DMS53 treated with DMSO at 0.1 percent for 48 hours (cell line): ENCODE measurements around the gene GCN1.

ENCODE experiments used
- DNase-seq: peaks from one replicate; lab custom pipeline; 2025; ENCODE audit not compliant: unreplicated experiment; lab: John Stamatoyannopoulos, UW

The GCN1 gene

GRCh38 chr12:120183211-120183631, 11.3 kb downstream of the GCN1 start:
- no peak for DNase-seq

DNA sequence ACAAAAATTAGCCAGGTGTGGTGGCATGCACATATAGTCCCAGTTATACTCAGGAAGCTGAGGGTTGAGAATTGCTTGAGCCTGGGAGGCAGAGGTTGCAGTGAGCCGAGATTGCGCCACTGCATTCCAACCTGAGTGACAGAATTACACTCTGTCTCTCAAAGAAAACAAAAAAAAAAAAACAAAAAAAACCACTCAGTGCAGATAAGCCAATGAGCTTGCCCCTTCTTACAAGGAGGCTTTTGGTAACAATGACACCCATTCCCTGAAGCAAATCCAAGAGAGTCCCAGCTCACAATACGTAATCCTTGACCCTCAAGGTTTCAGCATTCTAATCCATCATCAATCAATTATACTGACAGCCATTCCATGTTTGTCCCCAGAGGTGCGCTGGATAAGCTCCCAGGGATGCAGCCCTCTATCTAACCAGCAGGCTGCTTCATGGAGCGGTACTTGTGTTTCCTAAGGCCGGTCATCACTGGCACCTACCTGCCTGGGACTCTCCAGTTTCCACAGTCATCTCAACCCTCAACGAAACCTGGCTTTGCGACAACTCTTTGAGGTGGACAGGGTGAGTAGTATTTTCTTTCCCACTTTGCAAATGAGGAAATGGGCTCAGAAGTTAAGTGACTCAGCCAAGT, 12.4 kb downstream of the GCN1 start:
- no peak for DNase-seq

- no peak for DNase-seq
Measured at GRCh38 chr12:120180975-120181374, 13.5 kb downstream of the GCN1 start.

DNA sequence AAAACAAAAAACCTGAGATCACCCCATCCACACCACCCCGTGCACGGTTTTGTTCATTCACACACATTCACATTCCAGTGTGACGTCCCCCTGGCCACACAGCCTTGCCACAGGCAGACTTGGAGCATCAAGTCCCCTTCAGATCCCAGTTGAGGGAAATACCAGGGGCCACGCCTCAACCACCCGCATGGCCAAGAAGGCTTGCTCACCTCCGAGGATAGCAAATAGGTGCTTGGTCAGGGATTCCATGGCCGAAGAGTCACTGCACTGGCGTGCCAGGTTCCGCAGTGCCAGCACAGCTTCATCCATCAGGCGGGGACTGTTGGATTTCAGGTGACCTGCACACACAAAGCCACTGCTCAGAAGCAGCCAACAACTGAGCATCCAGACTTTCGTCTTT, 19.0 kb downstream of the GCN1 start:
- no peak for DNase-seq

GRCh38 chr12:120175062-120175461, 19.5 kb downstream of the GCN1 start:
- DNase-seq = no peak

DNA sequence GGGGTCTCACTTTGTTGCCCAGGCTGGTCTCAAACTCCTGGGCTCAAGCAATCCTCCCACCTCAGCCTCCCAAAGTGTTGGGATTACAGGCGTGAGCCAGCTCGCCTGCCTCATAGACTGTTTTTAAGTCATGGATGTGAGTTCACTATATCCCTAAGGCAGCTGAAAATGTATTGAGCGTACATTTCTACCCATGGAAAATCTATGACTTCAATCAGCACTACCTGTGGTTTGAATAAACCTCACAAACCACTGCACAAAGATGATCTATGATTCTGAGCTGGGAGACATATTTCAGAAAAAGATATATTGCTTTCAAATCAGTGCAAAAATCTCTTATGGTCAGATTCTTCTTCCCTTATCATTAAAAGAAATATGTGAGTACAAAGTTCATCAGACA, 22.5 kb downstream of the GCN1 start:
- DNase-seq = no peak

DNA sequence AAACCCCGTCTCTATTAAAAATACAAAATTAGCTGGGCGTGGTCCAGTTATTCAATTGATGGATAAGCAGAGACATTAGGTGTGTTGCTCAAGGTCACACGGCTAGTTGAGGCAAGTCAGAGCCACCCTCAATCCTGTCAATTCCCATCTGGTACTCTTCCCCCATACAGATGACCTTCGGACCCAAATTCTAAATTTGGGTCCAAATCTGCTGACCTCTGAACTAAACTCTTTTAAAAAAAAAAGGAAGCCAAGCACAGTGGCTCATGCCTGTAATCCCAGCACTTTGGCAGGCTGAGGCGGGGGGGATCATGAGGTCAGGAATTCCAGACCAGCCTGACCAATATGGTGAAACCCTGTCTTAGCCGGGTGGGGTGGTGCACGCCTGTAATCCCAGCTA, 23.9 kb downstream of the GCN1 start:
- DNase-seq = no peak

DNA sequence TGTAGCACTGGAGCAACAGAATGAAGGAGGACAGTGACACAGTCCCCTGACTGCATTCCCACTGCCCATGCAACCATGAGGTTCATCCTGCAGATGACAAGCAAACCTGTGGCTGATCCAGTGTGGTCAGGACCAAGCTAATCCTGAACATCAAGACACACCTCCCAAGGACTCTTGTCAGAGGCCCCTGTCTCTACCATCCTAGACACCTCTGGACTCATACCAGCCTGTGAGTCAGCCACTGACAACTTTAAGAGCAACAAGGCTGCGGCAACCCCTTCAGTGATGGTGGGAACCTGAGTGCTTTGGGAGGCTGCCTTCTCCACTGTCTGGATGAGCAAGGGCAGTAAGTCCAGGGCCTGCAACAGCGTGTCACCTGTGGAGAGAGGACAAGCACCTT, 24.6 kb downstream of the GCN1 start:
- no peak for DNase-seq

DNA sequence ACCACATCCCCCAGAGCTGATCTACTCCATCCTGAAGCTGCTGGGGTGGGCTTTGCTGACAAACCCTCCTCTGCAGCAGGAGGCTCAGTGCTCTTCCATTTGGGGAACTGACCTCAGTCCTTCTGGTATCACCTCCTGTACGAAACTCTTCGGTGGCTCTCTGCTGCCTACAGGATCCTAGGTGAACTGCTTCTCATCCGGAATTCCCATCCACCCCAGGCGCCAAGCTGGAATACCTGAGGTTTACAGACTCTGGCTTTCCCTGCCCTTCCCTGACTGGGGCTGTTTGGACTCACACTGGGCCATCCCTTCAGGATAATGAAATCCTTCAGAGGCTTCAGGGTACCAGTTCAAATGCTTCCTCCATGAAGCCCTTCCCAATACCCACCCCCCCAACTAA, 26.2 kb downstream of the GCN1 start:
- no peak for DNase-seq

DNA sequence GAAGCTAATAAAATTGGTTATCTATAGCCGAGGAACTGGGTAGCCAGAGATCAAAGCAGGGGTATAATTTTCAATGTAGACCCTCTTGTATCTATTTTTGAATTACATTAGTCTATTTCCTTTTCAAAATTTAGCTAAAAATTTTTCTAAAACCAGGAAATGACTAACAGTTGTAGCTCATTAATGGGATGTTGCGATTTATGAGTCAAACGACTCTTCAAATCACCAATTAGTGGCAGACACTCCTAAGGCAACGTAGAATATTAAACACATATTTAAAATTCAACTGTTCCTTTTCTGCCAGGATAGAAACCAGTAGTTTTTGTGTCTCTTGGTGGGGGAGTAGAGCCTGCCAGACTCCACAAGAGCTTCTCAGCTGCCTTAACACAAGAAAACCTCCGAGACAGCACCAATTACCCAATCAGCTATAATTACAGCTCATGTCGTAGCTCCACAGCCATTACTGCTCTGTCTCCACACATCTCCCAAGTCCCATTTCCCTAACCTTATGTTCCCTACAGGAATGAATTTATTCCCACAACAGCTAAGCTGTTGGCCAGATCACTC, 26.9 kb downstream of the GCN1 start:
- no peak for DNase-seq

GRCh38 chr12:120164293-120164692, 30.2 kb downstream of the GCN1 start:
- no peak for DNase-seq

DNA sequence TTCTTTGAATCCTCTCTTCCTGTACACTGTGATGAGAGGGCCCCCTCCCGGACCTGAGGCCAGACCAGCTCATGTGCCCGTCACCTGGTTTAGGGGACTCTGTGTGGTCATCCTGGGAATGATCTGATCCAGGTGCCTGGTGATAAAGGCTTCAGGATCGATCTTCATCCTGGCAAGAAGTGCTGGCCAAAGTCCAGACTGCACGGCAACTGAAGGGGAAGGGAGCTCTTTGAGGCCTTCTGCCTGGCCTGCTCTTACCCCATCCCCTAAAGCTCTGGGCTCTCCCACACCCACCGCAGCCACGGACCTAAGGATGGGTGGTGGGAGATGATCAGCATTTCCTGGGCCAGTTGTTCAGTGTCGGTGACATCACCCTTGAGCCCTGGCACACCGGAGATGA, 31.8 kb downstream of the GCN1 start:
- no peak for DNase-seq

GRCh38 chr12:120161852-120162251, 32.7 kb downstream of the GCN1 start:
- no peak for DNase-seq

- DNase-seq = no peak
Measured at GRCh38 chr12:120159509-120160237, 34.8 kb downstream of the GCN1 start.

DNA sequence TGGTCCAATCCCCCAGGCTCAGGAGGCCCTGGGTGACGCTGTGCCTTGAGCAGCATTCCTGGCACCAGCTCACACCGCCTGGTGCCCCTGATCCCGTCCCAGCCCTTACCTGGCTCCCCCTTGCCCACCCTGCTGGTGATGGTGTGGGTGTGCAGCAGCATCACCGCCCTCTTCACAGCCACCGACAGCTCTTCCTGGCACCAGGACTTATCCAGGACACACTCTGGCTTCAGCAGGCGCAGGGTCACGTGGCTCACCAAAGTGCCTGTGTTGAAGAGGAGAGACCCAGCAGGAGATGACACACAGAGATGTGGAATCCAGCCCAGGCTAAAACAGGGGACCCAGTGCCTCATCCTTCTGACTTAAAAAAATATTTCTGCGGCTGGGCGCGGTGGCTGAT, 36.2 kb downstream of the GCN1 start:
- DNase-seq = no peak

- DNase-seq = no peak
Measured at GRCh38 chr12:120157678-120158077, 36.8 kb downstream of the GCN1 start.

DNA sequence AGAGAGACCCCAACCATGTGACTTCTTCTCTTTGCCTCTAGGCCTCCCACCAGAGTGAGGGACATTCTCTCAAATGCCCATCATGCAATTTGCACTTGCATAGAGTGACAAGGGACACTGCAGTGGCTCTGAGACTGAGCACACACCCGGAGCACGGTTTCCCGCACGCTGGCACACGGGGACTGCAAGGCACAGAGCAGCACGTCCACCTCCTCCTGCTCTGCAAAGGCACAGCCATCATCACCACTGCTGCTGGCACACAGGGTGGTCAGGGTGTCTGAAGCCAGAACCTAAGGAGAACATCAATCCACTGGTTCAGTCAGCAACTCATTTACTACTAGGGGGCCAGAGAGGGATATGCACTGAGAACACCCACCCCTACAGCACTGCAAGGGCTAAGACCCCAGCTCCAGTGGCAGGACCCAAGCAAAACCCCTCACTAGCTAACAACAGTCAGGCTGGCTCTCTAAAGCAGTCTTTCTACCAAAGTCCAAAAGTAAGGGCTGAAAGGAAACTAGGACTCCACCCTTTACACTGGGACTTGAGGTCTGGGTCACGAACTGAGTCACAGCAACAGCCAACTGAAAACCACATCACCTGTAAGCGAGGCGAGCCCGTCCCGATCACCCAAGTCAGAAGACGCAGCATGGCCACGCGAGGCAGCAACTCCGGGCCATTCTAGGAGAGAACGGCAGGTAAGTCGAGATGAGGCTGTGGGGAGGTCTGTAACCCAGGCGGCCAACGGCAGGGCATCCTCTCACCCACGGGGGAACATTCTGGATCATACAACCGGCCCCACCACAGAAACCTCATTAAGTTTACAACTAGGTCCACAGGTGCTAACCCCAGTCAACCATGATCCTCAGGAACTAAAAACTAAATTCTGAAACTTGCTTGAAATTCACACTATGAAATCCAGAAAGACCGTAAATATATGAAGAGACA, 37.9 kb downstream of the GCN1 start:
- no peak for DNase-seq

DNA sequence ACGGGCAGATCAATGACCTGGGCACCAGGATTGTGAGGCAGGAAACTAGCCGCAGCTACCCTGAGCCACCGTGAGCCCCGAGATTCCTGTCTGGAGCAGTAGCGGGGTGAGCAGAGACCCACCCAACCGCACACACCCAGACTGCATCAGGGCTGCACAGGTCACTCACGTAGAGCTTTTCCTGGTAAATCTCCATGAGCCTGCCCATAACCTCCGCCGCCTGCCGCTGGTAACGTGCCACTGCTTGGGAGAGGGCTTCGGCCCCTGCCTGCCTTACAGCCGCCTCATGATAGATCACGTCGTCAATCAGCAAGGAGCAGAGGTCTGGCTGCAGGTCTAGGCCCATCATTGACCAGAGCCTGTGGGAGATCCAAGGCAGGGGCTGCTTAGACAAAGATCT, 39.4 kb downstream of the GCN1 start:
- DNase-seq = no peak

- DNase-seq = no peak
Measured at GRCh38 chr12:120150919-120151525, 43.5 kb downstream of the GCN1 start.

DNA sequence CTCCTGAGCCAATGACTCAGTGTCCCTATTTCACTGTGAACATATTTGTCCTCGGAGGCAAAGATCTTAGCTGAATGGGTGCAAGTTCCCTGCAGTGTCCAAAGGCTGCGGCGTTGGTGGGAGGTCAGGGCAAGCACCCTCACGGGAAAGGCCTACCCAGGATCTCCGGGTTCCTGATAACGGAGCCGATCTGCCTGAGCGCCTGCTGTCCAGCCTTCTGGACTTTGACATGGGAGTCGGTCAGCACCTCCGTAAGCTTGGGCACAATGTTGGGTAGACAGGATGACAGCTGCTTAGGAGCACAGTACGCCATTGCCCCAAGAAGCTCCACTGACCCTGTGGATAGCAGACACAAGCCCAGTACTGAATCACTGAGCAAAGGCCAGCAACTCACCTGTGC, 46.5 kb downstream of the GCN1 start:
- DNase-seq = no peak

DNA sequence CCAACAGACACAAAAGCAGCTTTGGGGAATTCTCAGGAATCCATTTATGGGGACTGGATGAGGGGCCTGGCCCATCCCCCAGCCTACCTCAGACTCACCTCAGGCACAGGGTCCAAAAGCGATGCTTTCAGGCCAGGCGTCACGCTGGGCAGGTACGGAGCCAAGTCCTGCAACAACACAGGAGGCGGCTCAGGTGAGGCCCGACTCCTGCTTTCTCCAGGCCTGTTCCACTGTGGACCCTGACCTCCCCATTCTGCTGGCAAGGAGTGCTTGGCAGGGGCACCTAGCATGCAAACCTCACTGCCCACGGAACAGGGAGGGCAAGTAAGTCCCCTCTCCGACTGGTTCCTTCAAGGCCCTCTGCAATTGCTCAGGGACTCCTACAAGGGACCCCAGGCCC, 49.4 kb downstream of the GCN1 start:
- DNase-seq = no peak
